SK-N-SH (cell line): ENCODE data around the gene LRCOL1.

ENCODE experiments used
- CTCF ChIP-seq: fragments of 200-600 bp; sonication (generic); IDR thresholded peaks from 2 replicates; pipeline ENCODE4 v1.6.1; 2017; ENCODE audit warnings: antibody characterized with exemption, mild to moderate bottlenecking, moderate library complexity
- ELF1 ChIP-seq: IDR thresholded peaks from 2 replicates; pipeline ENCODE4 v1.4.0; 2012
- EP300 ChIP-seq, 2 experiments: IDR thresholded peaks; 2 replicates each; pipeline versions ENCODE4 v1.4.0 to v1.6.1; 2012; ENCODE audit warnings: borderline replicate concordance in 1 of 2, low read depth in 1 of 2, low read length in 1 of 2
- EZH2phosphoT487 ChIP-seq: fragments of 200-600 bp; sonication (generic); IDR thresholded peaks from 2 replicates; pipeline ENCODE4 v1.6.1; 2017; ENCODE audit warnings: low read depth, mixed run types, mild to moderate bottlenecking, antibody characterized with exemption, moderate library complexity, borderline replicate concordance
- JUND ChIP-seq: IDR thresholded peaks from 2 replicates; pipeline ENCODE4 v1.4.0; 2012
- NRF1 ChIP-seq: IDR thresholded peaks from 2 replicates; pipeline ENCODE4 v1.6.1; 2012; ENCODE audit warnings: low read depth, mild to moderate bottlenecking, low read length
- TCF12 ChIP-seq: IDR thresholded peaks from 2 replicates; pipeline ENCODE4 v1.4.0; 2012
- TEAD4 ChIP-seq: IDR thresholded peaks from 2 replicates; pipeline ENCODE4 v1.4.0; 2012; ENCODE audit warnings: mild to moderate bottlenecking, borderline replicate concordance; ENCODE audit not compliant: insufficient read depth
- USF1 ChIP-seq: IDR thresholded peaks from 2 replicates; pipeline ENCODE4 v1.4.0; 2012; ENCODE audit warnings: low read depth, borderline replicate concordance
- USF2 ChIP-seq: fragments of 150-350 bp; IDR thresholded peaks from 2 replicates; pipeline ENCODE4 v1.6.1; 2017; ENCODE audit warnings: antibody characterized with exemption, low read length, low read depth, borderline replicate concordance
- YY1 ChIP-seq: IDR thresholded peaks from 2 replicates; pipeline ENCODE4 v1.4.0; 2012; ENCODE audit warnings: low read depth, mild to moderate bottlenecking

GRCh38 chr12:132619071-132619385 lies 8.6 kb upstream of the LRCOL1 start:
- TF ChIP-seq USF2 (no peak), JUND (no peak), TCF12 (no peak), USF1 (no peak), EP300 (IDR thresholded peaks at IDR 0.05; ENCODE audit: borderline replicate concordance in 1 of 2, low read depth in 1 of 2, low read length in 1 of 2) (no peak), NRF1 (no peak), CTCF (no peak), EZH2phosphoT487 (no peak), YY1 (no peak), ELF1 (no peak), TEAD4 (no peak)
